HEK293 (cell line): ENCODE results near the gene CACNA1C.

Experiments
- CTCF ChIA-PET: fragments of 350-600 bp; formaldehyde crosslinking; extraction: SDS; loops from one replicate; lab custom pipeline; 2021; ENCODE audit warnings: antibody characterized with exemption; lab: Yijun Ruan, JAX
- POLR2A ChIA-PET: fragments of 300-600 bp; formaldehyde crosslinking; extraction: SDS; loops from one replicate; lab custom pipeline; 2020; ENCODE audit warnings: antibody characterized with exemption, inconsistent platforms; lab: Yijun Ruan, JAX
- H3K27ac ChIP-seq: fragments of 200-500 bp; sonication (Bioruptor generic); 2 replicates; pipeline ENCODE4 v1.5.1; 2014; ENCODE audit warnings: low read depth, low read length, control low read depth, inconsistent platforms; ENCODE audit errors: extremely low read depth
- H3K36me3 ChIP-seq, 2 experiments: fragments of 200-500 bp in 1 of 2; sonication (Bioruptor generic) in 1 of 2; 1 replicate in 1 of 2; 2 replicates in 1 of 2; pipeline ENCODE4 v1.5.1; 2014 to 2017; ENCODE audit warnings: inconsistent platforms in 2 of 2, low read length in 2 of 2; ENCODE audit not compliant: control insufficient read depth in 2 of 2, insufficient read depth in 1 of 2
- H3K4me1 ChIP-seq: fragments of 200-500 bp; sonication (Bioruptor generic); 2 replicates; pipeline ENCODE4 v1.5.1; 2014; ENCODE audit warnings: mild to moderate bottlenecking, low read length, inconsistent platforms; ENCODE audit not compliant: control insufficient read depth, insufficient read depth
- H3K4me3 ChIP-seq: 2 replicates; pipeline ENCODE4 v1.5.1; 2011; ENCODE audit warnings: low read depth, mild to moderate bottlenecking, control low read depth, low read length, moderate library complexity
- H3K9me3 ChIP-seq: fragments of 200-500 bp; sonication (Bioruptor generic); 2 replicates; pipeline ENCODE4 v1.5.1; 2014; ENCODE audit warnings: low read depth, low read length, inconsistent platforms; ENCODE audit not compliant: control insufficient read depth, insufficient read depth
- BCL6B ChIP-seq: fragments of 450-650 bp; formaldehyde crosslinking; IDR thresholded peaks from 2 replicates; pipeline ENCODE4 v1.5.1; 2017; ENCODE audit warnings: missing biosample characterization, missing genetic modification characterization
- HIC1 ChIP-seq: fragments of 450-650 bp; formaldehyde crosslinking; IDR thresholded peaks from 2 replicates; pipeline ENCODE4 v1.5.1; 2016; ENCODE audit warnings: missing biosample characterization, missing genetic modification characterization
- HOXC10 ChIP-seq: sonication (generic); formaldehyde crosslinking; IDR thresholded peaks from 2 replicates; pipeline ENCODE4 v1.8.1; 2023; ENCODE audit warnings: mild to moderate bottlenecking, missing genetic modification reagents
- SALL2 ChIP-seq: fragments of 450-650 bp; formaldehyde crosslinking; IDR thresholded peaks from 2 replicates; pipeline ENCODE4 v1.5.0; 2017; ENCODE audit warnings: missing biosample characterization, mild to moderate bottlenecking, missing genetic modification characterization, borderline replicate concordance
- YY1 ChIP-seq: fragments of 450-650 bp; formaldehyde crosslinking; IDR thresholded peaks from 2 replicates; pipeline ENCODE4 v1.5.1; 2018; ENCODE audit warnings: missing biosample characterization, missing genetic modification characterization
- ZBTB11 ChIP-seq: fragments of 450-650 bp; formaldehyde crosslinking; conservative IDR thresholded peaks from 2 replicates; pipeline ENCODE4 v1.5.1; 2016; ENCODE audit warnings: low read depth, missing biosample characterization, missing genetic modification characterization
- ZBTB20 ChIP-seq: fragments of 450-650 bp; formaldehyde crosslinking; IDR thresholded peaks from 2 replicates; pipeline ENCODE4 v1.5.1; 2016; ENCODE audit warnings: missing biosample characterization, missing genetic modification characterization
- ZNF121 ChIP-seq: fragments of 450-650 bp; formaldehyde crosslinking; IDR thresholded peaks from 2 replicates; pipeline ENCODE4 v1.5.1; 2016; ENCODE audit warnings: missing biosample characterization, missing genetic modification characterization
- ZNF138 ChIP-seq: fragments of 450-650 bp; formaldehyde crosslinking; IDR thresholded peaks from 2 replicates; pipeline ENCODE4 v1.5.1; 2016; ENCODE audit warnings: missing biosample characterization, missing genetic modification characterization, borderline replicate concordance
- ZNF350 ChIP-seq: fragments of 450-650 bp; formaldehyde crosslinking; IDR thresholded peaks from 2 replicates; pipeline ENCODE4 v1.5.0; 2017; ENCODE audit warnings: missing biosample characterization, mild to moderate bottlenecking, missing genetic modification characterization
- ZNF354C ChIP-seq: fragments of 450-650 bp; formaldehyde crosslinking; IDR thresholded peaks from 2 replicates; pipeline ENCODE4 v1.5.1; 2016; ENCODE audit warnings: missing biosample characterization, missing genetic modification characterization, low read depth, borderline replicate concordance
- ZNF658 ChIP-seq: fragments of 450-650 bp; formaldehyde crosslinking; IDR thresholded peaks from 2 replicates; pipeline ENCODE4; 2016; ENCODE audit warnings: missing biosample characterization, missing genetic modification characterization
- ZNF670 ChIP-seq: fragments of 450-650 bp; formaldehyde crosslinking; IDR thresholded peaks from 2 replicates; pipeline ENCODE4 v1.5.1; 2016; ENCODE audit warnings: missing biosample characterization, missing genetic modification characterization, low read depth
- ZNF692 ChIP-seq: fragments of 450-650 bp; formaldehyde crosslinking; IDR thresholded peaks from 2 replicates; pipeline ENCODE4 v1.5.1; 2016; ENCODE audit warnings: missing biosample characterization, missing genetic modification characterization
- TF ChIP-seq, protein P1 (sequence below): fragments of 450-650 bp; formaldehyde crosslinking; IDR thresholded peaks from 2 replicates; pipeline ENCODE4 v1.5.0; 2017; ENCODE audit warnings: missing biosample characterization, missing genetic modification characterization, borderline replicate concordance
- TF ChIP-seq, protein P2 (sequence below): fragments of 450-650 bp; formaldehyde crosslinking; IDR thresholded peaks from 2 replicates; pipeline ENCODE4 v1.5.1; 2016; ENCODE audit warnings: missing biosample characterization, missing genetic modification characterization, borderline replicate concordance

The CACNA1C gene

DNA sequence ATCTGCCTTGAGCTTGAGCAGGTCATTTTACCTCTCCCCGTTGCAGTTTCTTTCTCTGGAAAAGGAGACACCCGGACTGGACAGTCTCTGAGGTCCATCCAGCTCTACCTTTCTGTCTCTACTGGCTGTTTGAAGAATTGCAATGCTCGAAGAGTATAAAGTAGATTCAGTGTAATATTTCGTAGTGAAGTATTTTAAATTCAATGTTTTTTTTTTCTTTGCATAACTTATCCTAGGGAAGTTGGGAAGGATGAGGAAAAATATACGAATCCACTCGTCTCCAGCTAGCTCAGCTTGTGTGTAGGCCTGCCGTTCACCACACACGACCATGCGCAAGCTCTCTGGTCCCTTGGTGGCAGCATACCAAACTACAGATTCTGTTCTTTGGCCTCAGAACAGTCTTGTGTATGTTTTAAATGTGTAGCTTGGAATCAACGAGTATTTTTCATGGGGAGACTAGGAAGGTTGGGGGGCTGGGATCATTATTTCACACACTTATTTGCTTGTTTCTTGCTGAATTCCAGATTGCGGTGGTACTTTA lies 307.9 kb downstream of the CACNA1C start:
- Histone ChIP-seq H3K9me3 (no peaks in the 10 kb centered on the region), H3K36me3 (no peaks in the 10 kb centered on the region), H3K4me1 (no peaks in the 10 kb centered on the region), H3K4me3 (no peak overlapping the region), H3K27ac (no peak overlapping the region)
- CTCF ChIA-PET: interaction anchor here (0.5 to 1.5 kb wide), 24 partner anchors 10 to 1383 kb away, joined by 3 to 9 read pairs (median 4); no protein-coding TSS in a partner anchor
- POLR2A ChIA-PET: no interaction called here
- no peak for TF ChIP-seq ZNF692 (tag by site-specific recombination)

DNA sequence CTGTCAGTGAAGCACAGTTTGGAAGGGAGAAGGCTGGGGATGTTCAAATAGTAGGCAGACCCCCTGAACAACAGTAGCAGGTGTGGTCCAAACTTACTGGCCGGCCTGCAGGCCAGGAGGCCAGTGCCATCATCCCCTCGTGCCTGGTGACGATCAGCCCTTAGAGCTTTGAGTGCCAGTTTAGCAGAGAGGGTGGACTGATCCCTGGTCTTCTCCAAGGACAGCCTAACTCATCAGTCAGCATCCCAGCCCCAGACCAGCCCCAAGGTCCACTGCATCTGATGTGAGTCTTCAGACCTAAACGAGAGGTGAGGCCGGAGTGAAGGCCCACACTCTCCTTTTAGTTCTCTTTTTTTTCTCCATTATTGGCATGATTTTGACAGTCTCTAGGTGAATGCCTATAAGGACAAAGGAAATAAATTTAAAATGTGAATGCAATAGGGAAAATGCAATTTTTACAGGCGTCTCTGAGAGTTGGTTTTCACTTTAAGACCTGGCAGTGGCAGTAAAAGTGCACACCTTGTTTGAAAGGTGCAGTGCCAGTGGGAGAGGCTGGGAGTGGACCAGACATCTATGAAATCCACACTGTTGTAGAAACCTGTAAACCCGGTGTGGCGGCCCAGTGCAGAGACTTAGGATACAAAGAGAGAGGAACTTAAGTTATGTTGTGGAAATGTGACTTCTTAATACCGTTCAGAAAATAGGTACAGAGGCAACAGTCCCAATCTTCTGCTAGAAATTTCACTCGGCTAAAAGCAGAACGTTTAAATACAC lies 311.2 kb downstream of the CACNA1C start:
- POLR2A ChIA-PET: no interaction called here
- CTCF ChIA-PET: interaction anchor here (0.6 kb wide), 1 partner anchor 677 kb away, joined by 3 read pairs; no protein-coding TSS in a partner anchor
- no peak overlapping the region for H3K4me3 ChIP-seq
- no peak for TF ChIP-seq ZNF350 (tag by site-specific recombination)
- TF ChIP-seq ZNF658: no peak
- no peak for TF ChIP-seq ZNF354C (tag by site-specific recombination)
- no peak for TF ChIP-seq HOXC10
- no peak for TF ChIP-seq BCL6B (tag by site-specific recombination)
- TF ChIP-seq, protein P1, sequence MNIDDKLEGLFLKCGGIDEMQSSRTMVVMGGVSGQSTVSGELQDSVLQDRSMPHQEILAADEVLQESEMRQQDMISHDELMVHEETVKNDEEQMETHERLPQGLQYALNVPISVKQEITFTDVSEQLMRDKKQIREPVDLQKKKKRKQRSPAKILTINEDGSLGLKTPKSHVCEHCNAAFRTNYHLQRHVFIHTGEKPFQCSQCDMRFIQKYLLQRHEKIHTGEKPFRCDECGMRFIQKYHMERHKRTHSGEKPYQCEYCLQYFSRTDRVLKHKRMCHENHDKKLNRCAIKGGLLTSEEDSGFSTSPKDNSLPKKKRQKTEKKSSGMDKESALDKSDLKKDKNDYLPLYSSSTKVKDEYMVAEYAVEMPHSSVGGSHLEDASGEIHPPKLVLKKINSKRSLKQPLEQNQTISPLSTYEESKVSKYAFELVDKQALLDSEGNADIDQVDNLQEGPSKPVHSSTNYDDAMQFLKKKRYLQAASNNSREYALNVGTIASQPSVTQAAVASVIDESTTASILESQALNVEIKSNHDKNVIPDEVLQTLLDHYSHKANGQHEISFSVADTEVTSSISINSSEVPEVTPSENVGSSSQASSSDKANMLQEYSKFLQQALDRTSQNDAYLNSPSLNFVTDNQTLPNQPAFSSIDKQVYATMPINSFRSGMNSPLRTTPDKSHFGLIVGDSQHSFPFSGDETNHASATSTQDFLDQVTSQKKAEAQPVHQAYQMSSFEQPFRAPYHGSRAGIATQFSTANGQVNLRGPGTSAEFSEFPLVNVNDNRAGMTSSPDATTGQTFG (tag by site-specific recombination): no peak
- TF ChIP-seq ZNF670 (tag by site-specific recombination): no peak
- TF ChIP-seq ZNF138: no peak
- no peak for TF ChIP-seq ZNF121
- TF ChIP-seq, protein P2, sequence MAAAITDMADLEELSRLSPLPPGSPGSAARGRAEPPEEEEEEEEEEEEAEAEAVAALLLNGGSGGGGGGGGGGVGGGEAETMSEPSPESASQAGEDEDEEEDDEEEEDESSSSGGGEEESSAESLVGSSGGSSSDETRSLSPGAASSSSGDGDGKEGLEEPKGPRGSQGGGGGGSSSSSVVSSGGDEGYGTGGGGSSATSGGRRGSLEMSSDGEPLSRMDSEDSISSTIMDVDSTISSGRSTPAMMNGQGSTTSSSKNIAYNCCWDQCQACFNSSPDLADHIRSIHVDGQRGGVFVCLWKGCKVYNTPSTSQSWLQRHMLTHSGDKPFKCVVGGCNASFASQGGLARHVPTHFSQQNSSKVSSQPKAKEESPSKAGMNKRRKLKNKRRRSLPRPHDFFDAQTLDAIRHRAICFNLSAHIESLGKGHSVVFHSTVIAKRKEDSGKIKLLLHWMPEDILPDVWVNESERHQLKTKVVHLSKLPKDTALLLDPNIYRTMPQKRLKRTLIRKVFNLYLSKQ (tag by site-specific recombination): no peak
- no peak for TF ChIP-seq HIC1 (tag by site-specific recombination)
- TF ChIP-seq YY1: no peak
- no peak for TF ChIP-seq ZBTB20 (tag by site-specific recombination)
- no peak for TF ChIP-seq SALL2 (tag by site-specific recombination)
- TF ChIP-seq ZBTB11: no peak
- H3K27ac ChIP-seq: no peak overlapping the region
- no peaks in the 10 kb centered on the region for H3K9me3 ChIP-seq
- no peaks in the 10 kb centered on the region for H3K4me1 ChIP-seq
- no peaks in the 10 kb centered on the region for H3K36me3 ChIP-seq
